SJSA1 (cell line): ENCODE results near the gene PPP1R14C. TPM values are rescaled to one million over a fixed set of nuclear protein-coding genes. Genes with fewer than 3 reads are reported as not detected.
"Not testable (repeated sequence)": the region's sequence is repeated elsewhere in the genome, so short reads cannot be mapped to it uniquely, and the experiment has no call there.

Experiments
- DNase-seq, 2 experiments: peaks; one replicate each; pipeline ENCODE4 v3.0.0-alpha.2; 2015 to 2020; ENCODE audit warnings: low spot score in 2 of 2, low read depth in 1 of 2
- H3K27ac ChIP-seq: fragments of 250-450 bp; sonication (Bioruptor Pico); 2 replicates; pipeline ENCODE4 v1.5.1; 2020; ENCODE audit warnings: mild to moderate bottlenecking, moderate library complexity
- H3K27me3 ChIP-seq: fragments of 250-450 bp; sonication (Bioruptor Pico); replicated peaks from 2 replicates; pipeline ENCODE4 v1.5.1; 2020; ENCODE audit warnings: mild to moderate bottlenecking, moderate library complexity
- H3K36me3 ChIP-seq: fragments of 250-450 bp; sonication (Bioruptor Pico); 2 replicates; pipeline ENCODE4 v1.5.1; 2020; ENCODE audit warnings: mild to moderate bottlenecking
- H3K4me1 ChIP-seq: fragments of 250-450 bp; sonication (Bioruptor Pico); replicated peaks from 2 replicates; pipeline ENCODE4 v1.6.1; 2021; ENCODE audit warnings: mild to moderate bottlenecking
- H3K4me3 ChIP-seq: fragments of 250-450 bp; sonication (Bioruptor Pico); 2 replicates; pipeline ENCODE4 v1.5.1; 2020; ENCODE audit warnings: mild to moderate bottlenecking
- H3K9me3 ChIP-seq: fragments of 250-450 bp; sonication (Bioruptor Pico); replicated peaks from 2 replicates; pipeline ENCODE4 v1.5.1; 2020; ENCODE audit warnings: mild to moderate bottlenecking
- total RNA-seq: library from RNA; depleted of rRNA; stranded (reverse); fragments of >200 nt; shearing (Covaris generic); gene quantifications from 2 replicates; pipeline ENCODE4 v1.2.3, GENCODE V29; 2014

PPP1R14C gene
- total RNA-seq, 1 experiment from 2014 or later: not detected

GRCh38 chr6:150233843-150234269 lies 91.0 kb downstream of the PPP1R14C start:
- 0 out of 2 replicates have a peak, but pooled peaks cover 5% of the 10 kb centered on the region for H3K4me1 ChIP-seq
- no peak overlapping the region for H3K27ac ChIP-seq
- no peak for DNase-seq
- no peaks in the 10 kb centered on the region for H3K9me3 ChIP-seq
- no peaks in the 10 kb centered on the region for H3K36me3 ChIP-seq
- no peak overlapping the region for H3K4me3 ChIP-seq
- H3K27me3 ChIP-seq: no peaks in the 10 kb centered on the region

GRCh38 chr6:150235218-150235617 lies 92.4 kb downstream of the PPP1R14C start:
- Histone ChIP-seq H3K27me3 (no peaks in the 10 kb centered on the region), H3K4me1 (0 out of 2 replicates have a peak, but pooled peaks cover 5% of the 10 kb centered on the region), H3K9me3 (no peaks in the 10 kb centered on the region), H3K4me3 (no peak overlapping the region), H3K36me3 (no peaks in the 10 kb centered on the region), H3K27ac (no peak overlapping the region)
- DNase-seq: no peak

- H3K4me3 ChIP-seq: no peak overlapping the region
- no peak overlapping the region for H3K27ac ChIP-seq
- DNase-seq: no peak
- H3K9me3 ChIP-seq: no peaks in the 10 kb centered on the region
- no peaks in the 10 kb centered on the region for H3K36me3 ChIP-seq
- 0 out of 2 replicates have a peak, but pooled peaks cover 4% of the 10 kb centered on the region for H3K4me1 ChIP-seq
- H3K27me3 ChIP-seq: no peaks in the 10 kb centered on the region
These were observed 93.3 kb downstream of the PPP1R14C start for GRCh38 chr6:150236114-150236513.

- Histone ChIP-seq H3K9me3 (no peaks in the 10 kb centered on the region), H3K4me3 (no peak overlapping the region), H3K27ac (no peak overlapping the region), H3K4me1 (0 out of 2 replicates have a peak, but pooled peaks cover under 1% of the 10 kb centered on the region), H3K27me3 (no peaks in the 10 kb centered on the region), H3K36me3 (no peaks in the 10 kb centered on the region)
- DNase-seq: no peak
These were observed 93.7 kb downstream of the PPP1R14C start for GRCh38 chr6:150236544-150236943.

GRCh38 chr6:150237626-150238025 lies 94.8 kb downstream of the PPP1R14C start:
- H3K4me3 ChIP-seq: no peak overlapping the region
- no peaks in the 10 kb centered on the region for H3K36me3 ChIP-seq
- H3K4me1 ChIP-seq: no peaks in the 10 kb centered on the region
- no peaks in the 10 kb centered on the region for H3K9me3 ChIP-seq
- no peaks in the 10 kb centered on the region for H3K27me3 ChIP-seq
- no peak for DNase-seq
- H3K27ac ChIP-seq: no peak overlapping the region

GRCh38 chr6:150238336-150238741 lies 95.5 kb downstream of the PPP1R14C start:
- Histone ChIP-seq H3K36me3 (no peaks in the 10 kb centered on the region), H3K4me3 (no peak overlapping the region), H3K4me1 (no peaks in the 10 kb centered on the region), H3K27ac (no peak overlapping the region), H3K27me3 (no peaks in the 10 kb centered on the region), H3K9me3 (no peaks in the 10 kb centered on the region)
- no peak for DNase-seq

GRCh38 chr6:150238846-150239407 lies 96.1 kb downstream of the PPP1R14C start:
- DNase-seq: no peak
- H3K27me3 ChIP-seq: no peaks in the 10 kb centered on the region
- no peaks in the 10 kb centered on the region for H3K9me3 ChIP-seq
- H3K27ac ChIP-seq: no peak overlapping the region
- no peaks in the 10 kb centered on the region for H3K4me1 ChIP-seq
- no peaks in the 10 kb centered on the region for H3K36me3 ChIP-seq
- no peak overlapping the region for H3K4me3 ChIP-seq

- not testable (repeated sequence) for H3K4me3 ChIP-seq, H3K9me3 ChIP-seq, H3K27me3 ChIP-seq, DNase-seq, H3K27ac ChIP-seq, H3K4me1 ChIP-seq, H3K36me3 ChIP-seq
These were observed 98.9 kb downstream of the PPP1R14C start for GRCh38 chr6:150241756-150242155.

- Histone ChIP-seq H3K4me1 (no peaks in the 10 kb centered on the region), H3K27ac (no peak overlapping the region), H3K36me3 (no peaks in the 10 kb centered on the region), H3K9me3 (no peaks in the 10 kb centered on the region; the same call in 1 of the 2 replicates), H3K27me3 (no peaks in the 10 kb centered on the region), H3K4me3 (no peak overlapping the region)
- no peak for DNase-seq
These were observed 100.9 kb downstream of the PPP1R14C start for GRCh38 chr6:150243620-150244314.

- no peak overlapping the region for H3K27ac ChIP-seq
- H3K4me1 ChIP-seq: peaks cover 5% of the 10 kb centered on the region; the same call in 1 of the 2 replicates
- no peaks in the 10 kb centered on the region for H3K27me3 ChIP-seq
- no peak overlapping the region for H3K4me3 ChIP-seq
- H3K36me3 ChIP-seq: no peaks in the 10 kb centered on the region
- no peaks in the 10 kb centered on the region; the same call in 1 of the 2 replicates for H3K9me3 ChIP-seq
- DNase-seq: no peak
These were observed 102.5 kb downstream of the PPP1R14C start for GRCh38 chr6:150245148-150245935.

- H3K36me3 ChIP-seq: no peaks in the 10 kb centered on the region
- H3K9me3 ChIP-seq: no peaks in the 10 kb centered on the region; the same call in 1 of the 2 replicates
- H3K4me3 ChIP-seq: no peak overlapping the region
- DNase-seq: no peak
- H3K27me3 ChIP-seq: no peaks in the 10 kb centered on the region
- H3K27ac ChIP-seq: no peak overlapping the region
- peaks cover 9% of the 10 kb centered on the region for H3K4me1 ChIP-seq
These were observed 105.0 kb downstream of the PPP1R14C start for GRCh38 chr6:150247803-150248202.

GRCh38 chr6:150248300-150248699 lies 105.5 kb downstream of the PPP1R14C start:
- Histone ChIP-seq H3K9me3 (no peaks in the 10 kb centered on the region; the same call in 1 of the 2 replicates), H3K27me3 (no peaks in the 10 kb centered on the region), H3K27ac (no peak overlapping the region), H3K4me3 (no peak overlapping the region), H3K4me1 (peaks cover 13% of the 10 kb centered on the region), H3K36me3 (no peaks in the 10 kb centered on the region)
- no peak for DNase-seq

GRCh38 chr6:150249261-150249660 lies 106.4 kb downstream of the PPP1R14C start:
- Histone ChIP-seq H3K4me3 (no peak overlapping the region), H3K9me3 (no peaks in the 10 kb centered on the region; the same call in 1 of the 2 replicates), H3K27ac (no peak overlapping the region), H3K4me1 (peaks cover 13% of the 10 kb centered on the region), H3K27me3 (no peaks in the 10 kb centered on the region), H3K36me3 (no peaks in the 10 kb centered on the region)
- no peak for DNase-seq

GRCh38 chr6:150250826-150251225 lies 108.0 kb downstream of the PPP1R14C start:
- no peak for DNase-seq

More at GRCh38 chr6:150250826-150251225, 108.0 kb downstream of the PPP1R14C start:
- no peak overlapping the region for H3K27ac ChIP-seq
- no peaks in the 10 kb centered on the region for H3K27me3 ChIP-seq
- H3K4me3 ChIP-seq: no peak overlapping the region
- H3K36me3 ChIP-seq: no peaks in the 10 kb centered on the region
- H3K9me3 ChIP-seq: no peaks in the 10 kb centered on the region; the same call in 1 of the 2 replicates
- peaks cover 13% of the 10 kb centered on the region for H3K4me1 ChIP-seq
